SU-DHL-6 (cell line): ENCODE measurements around the gene CAD.
A peak's percentile ranks its signal among the peaks of the same experiment; 100 is the strongest.

Experiments used
- H2AFZ ChIP-seq: fragments of 200-600 bp; sonication (generic); 2 replicates; pipeline ENCODE4 v1.6.1; 2014; ENCODE audit warnings: low read depth, mild to moderate bottlenecking, moderate library complexity, mixed read lengths, antibody characterized with exemption, low read length; ENCODE audit not compliant: severe bottlenecking
- H3F3A ChIP-seq: fragments of 200-600 bp; shearing (Covaris generic); 2 replicates; pipeline ENCODE4 v1.6.0; 2016; ENCODE audit warnings: antibody characterized with exemption, mild to moderate bottlenecking; ENCODE audit not compliant: insufficient read depth
- H3K27ac ChIP-seq: fragments of 200-600 bp; sonication (generic); 2 replicates; pipeline ENCODE4 v1.5.1; 2016; ENCODE audit warnings: low read depth, mild to moderate bottlenecking, low read length, moderate library complexity, mixed read lengths
- H3K27me3 ChIP-seq: fragments of 200-600 bp; sonication (generic), shearing (Covaris generic); 2 replicates; pipeline ENCODE4 v1.6.0; 2014; ENCODE audit warnings: mild to moderate bottlenecking, low read length
- H3K36me3 ChIP-seq: fragments of 200-600 bp; sonication (generic); 2 replicates; pipeline ENCODE4 v1.6.1; 2014; ENCODE audit warnings: mild to moderate bottlenecking, low read length, mixed read lengths
- H3K4me2 ChIP-seq: fragments of 300-600, 200-600 bp; shearing (Covaris generic), sonication (generic); 2 replicates; pipeline ENCODE4 v1.6.0; 2014; ENCODE audit warnings: low read length, low read depth, mild to moderate bottlenecking; ENCODE audit not compliant: poor library complexity, severe bottlenecking
- H3K4me3 ChIP-seq: fragments of 200-600 bp; sonication (generic); 2 replicates; pipeline ENCODE4 v1.5.1; 2014; ENCODE audit warnings: antibody characterized with exemption, low read length, mild to moderate bottlenecking, mixed read lengths; ENCODE audit not compliant: insufficient read depth, poor library complexity, severe bottlenecking
- H3K79me2 ChIP-seq: fragments of 200-600 bp; sonication (generic); 2 replicates; pipeline ENCODE4 v1.6.1; 2014; ENCODE audit warnings: mild to moderate bottlenecking, low read length, moderate library complexity; ENCODE audit not compliant: insufficient read depth
- H3K9ac ChIP-seq: fragments of 200-600 bp; sonication (generic); 2 replicates; pipeline ENCODE4 v1.7.0; 2014; ENCODE audit warnings: mild to moderate bottlenecking, low read length
- H3K9me2 ChIP-seq: fragments of 200-600 bp; sonication (generic); replicated peaks from 2 replicates; pipeline ENCODE4 v1.6.1; 2014; ENCODE audit warnings: low read length; ENCODE audit not compliant: insufficient read depth
- H3K9me3 ChIP-seq: fragments of 200-600 bp; sonication (generic); 2 replicates; pipeline ENCODE4 v1.6.1; 2014; ENCODE audit warnings: low read length, mixed read lengths; ENCODE audit not compliant: insufficient read depth
- H4K20me1 ChIP-seq: fragments of 200-600 bp; sonication (generic); 2 replicates; pipeline ENCODE4 v1.6.1; 2014; ENCODE audit warnings: low read depth, mild to moderate bottlenecking, antibody characterized with exemption, low read length, moderate library complexity, mixed read lengths
- CTCF ChIP-seq: fragments of 200-600 bp; sonication (generic); IDR thresholded peaks from one replicate; pipeline ENCODE4 v1.5.1; 2017; ENCODE audit warnings: antibody characterized with exemption, mild to moderate bottlenecking, low read length, moderate library complexity; ENCODE audit not compliant: insufficient read depth, poor library complexity, severe bottlenecking
- EZH2phosphoT487 ChIP-seq: fragments of 200-600 bp; sonication (generic), shearing (Covaris generic); conservative IDR thresholded peaks from 2 replicates; pipeline ENCODE4 v1.6.1; 2018; ENCODE audit warnings: mild to moderate bottlenecking, antibody characterized with exemption, low read length, moderate library complexity, mixed read lengths

Gene CAD

GRCh38 chr2:27214941-27215340, 2.2 kb upstream of the CAD start:
- H3K4me3 ChIP-seq: no peak overlapping the region
- H3K9me3 ChIP-seq: no peaks in the 10 kb centered on the region
- H4K20me1 ChIP-seq: no peaks in the 10 kb centered on the region
- peaks cover 29% of the 10 kb centered on the region for H3K79me2 ChIP-seq
- TF ChIP-seq EZH2phosphoT487 (no peak), CTCF (no peak)
- H3K9ac ChIP-seq: no peak overlapping the region
- peaks cover 13% of the 10 kb centered on the region; the same call in 1 of the 2 replicates for H3F3A ChIP-seq
- peaks cover 6% of the 10 kb centered on the region for H3K36me3 ChIP-seq
- H3K27ac ChIP-seq: no peak overlapping the region
- H3K27me3 ChIP-seq: no peaks in the 10 kb centered on the region
- no peak overlapping the region for H3K4me2 ChIP-seq
- no peak overlapping the region for H2AFZ ChIP-seq
- H3K9me2 ChIP-seq: no peaks in the 10 kb centered on the region

- peak overlapping the region; percentile 64 for H3K27ac ChIP-seq
- peak overlapping the region; percentile 58 for H2AFZ ChIP-seq
Observed at GRCh38 chr2:27216416-27217137, 592 bp upstream of the CAD start.

GRCh38 chr2:27218614-27219013, 1.4 kb downstream of the CAD start:
- Histone ChIP-seq H3K9me3 (no peaks in the 10 kb centered on the region), H3K27ac (peak overlapping the region; percentile 64), H3K9ac (peak overlapping the region; percentile 92), H3K4me3 (peak overlapping the region; percentile 70), H3K4me2 (peak overlapping the region; percentile 82), H3K27me3 (no peaks in the 10 kb centered on the region), H3K36me3 (peaks cover 27% of the 10 kb centered on the region), H3K79me2 (peaks cover 43% of the 10 kb centered on the region), H2AFZ (no peak overlapping the region), H3F3A (peaks cover 10% of the 10 kb centered on the region; the same call in 1 of the 2 replicates), H4K20me1 (no peaks in the 10 kb centered on the region), H3K9me2 (no peaks in the 10 kb centered on the region)
- TF ChIP-seq CTCF (no peak), EZH2phosphoT487 (no peak)

More at GRCh38 chr2:27216416-27217137, 592 bp upstream of the CAD start:
- H3K4me2 ChIP-seq: peak overlapping the region; percentile 82
- H3K27me3 ChIP-seq: no peaks in the 10 kb centered on the region
- H3K9me2 ChIP-seq: no peaks in the 10 kb centered on the region
- H3K9me3 ChIP-seq: no peaks in the 10 kb centered on the region
- H3F3A ChIP-seq: peaks cover 10% of the 10 kb centered on the region; the same call in 1 of the 2 replicates
- TF ChIP-seq CTCF (no peak), EZH2phosphoT487 (no peak)
- H3K4me3 ChIP-seq: peak overlapping the region; percentile 70
- H4K20me1 ChIP-seq: no peaks in the 10 kb centered on the region
- peaks cover 16% of the 10 kb centered on the region for H3K36me3 ChIP-seq
- H3K9ac ChIP-seq: peak overlapping the region; percentile 92
- H3K79me2 ChIP-seq: peaks cover 42% of the 10 kb centered on the region
